Measurements from ENCODE around the gene TRAPPC8.

- TF ChIP-seq, protein P1, sequence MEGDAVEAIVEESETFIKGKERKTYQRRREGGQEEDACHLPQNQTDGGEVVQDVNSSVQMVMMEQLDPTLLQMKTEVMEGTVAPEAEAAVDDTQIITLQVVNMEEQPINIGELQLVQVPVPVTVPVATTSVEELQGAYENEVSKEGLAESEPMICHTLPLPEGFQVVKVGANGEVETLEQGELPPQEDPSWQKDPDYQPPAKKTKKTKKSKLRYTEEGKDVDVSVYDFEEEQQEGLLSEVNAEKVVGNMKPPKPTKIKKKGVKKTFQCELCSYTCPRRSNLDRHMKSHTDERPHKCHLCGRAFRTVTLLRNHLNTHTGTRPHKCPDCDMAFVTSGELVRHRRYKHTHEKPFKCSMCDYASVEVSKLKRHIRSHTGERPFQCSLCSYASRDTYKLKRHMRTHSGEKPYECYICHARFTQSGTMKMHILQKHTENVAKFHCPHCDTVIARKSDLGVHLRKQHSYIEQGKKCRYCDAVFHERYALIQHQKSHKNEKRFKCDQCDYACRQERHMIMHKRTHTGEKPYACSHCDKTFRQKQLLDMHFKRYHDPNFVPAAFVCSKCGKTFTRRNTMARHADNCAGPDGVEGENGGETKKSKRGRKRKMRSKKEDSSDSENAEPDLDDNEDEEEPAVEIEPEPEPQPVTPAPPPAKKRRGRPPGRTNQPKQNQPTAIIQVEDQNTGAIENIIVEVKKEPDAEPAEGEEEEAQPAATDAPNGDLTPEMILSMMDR (IDR thresholded peaks at IDR 0.05 in 8 of 11, conservative IDR thresholded peaks at IDR 0.05 in 3 of 11), result no peak
- no peak for TF ChIP-seq POLR2A (IDR thresholded peaks at IDR 0.05)
- no peak for TF ChIP-seq POLR2AphosphoS5 (IDR thresholded peaks at IDR 0.05)
Observed at GRCh38 chr18:31929273-31929672, 13.7 kb downstream of the TRAPPC8 start.
